GM18526 (cell line): ENCODE results near the gene OSBPL5.

Experiments
- POLR2A ChIP-seq: IDR thresholded peaks from 3 replicates; pipeline ENCODE4 v1.6.1; 2011; ENCODE audit not compliant: insufficient read length; ENCODE audit errors: extremely low read depth

OSBPL5 gene

DNA sequence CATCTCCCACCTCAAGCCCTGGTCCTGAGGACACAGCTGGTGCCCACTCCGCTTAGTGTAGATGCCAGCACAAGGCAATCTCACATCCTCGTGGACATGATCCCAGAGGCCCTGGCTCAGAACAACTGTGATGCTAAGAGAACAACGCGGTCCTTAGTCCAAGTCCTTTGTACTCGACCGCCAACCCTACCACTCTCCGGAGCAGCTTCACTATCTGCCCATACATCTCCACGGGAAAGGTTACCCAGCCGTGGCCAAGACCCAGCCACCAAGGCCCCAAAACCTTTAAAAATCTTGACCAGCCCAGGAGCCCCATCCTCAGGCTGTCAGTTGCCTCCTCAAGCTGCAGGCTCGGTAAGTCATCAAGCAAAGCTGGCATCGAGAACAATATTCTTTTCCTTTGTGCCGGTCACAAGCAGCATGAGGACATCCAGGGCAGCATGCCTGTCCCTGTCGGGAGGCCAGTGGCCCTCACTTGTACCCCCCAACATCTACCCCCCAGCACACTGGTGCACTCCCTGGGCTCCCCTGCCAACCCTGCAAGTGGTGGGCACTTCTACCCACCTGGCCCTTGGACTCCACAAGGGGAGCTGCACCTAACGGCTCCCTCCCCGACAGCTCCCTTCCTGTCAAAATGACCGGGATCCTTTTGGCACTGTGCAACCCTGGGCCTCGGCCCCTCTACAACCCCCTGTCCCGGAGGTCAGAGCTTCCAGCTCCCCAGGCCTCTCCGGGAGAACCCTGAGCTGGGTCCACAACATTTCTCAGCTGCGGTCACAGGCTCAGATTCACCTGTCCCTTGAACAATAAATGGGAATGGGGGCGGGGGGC, 2.5 kb downstream of the OSBPL5 start:
- TF ChIP-seq POLR2A, result no peak

DNA sequence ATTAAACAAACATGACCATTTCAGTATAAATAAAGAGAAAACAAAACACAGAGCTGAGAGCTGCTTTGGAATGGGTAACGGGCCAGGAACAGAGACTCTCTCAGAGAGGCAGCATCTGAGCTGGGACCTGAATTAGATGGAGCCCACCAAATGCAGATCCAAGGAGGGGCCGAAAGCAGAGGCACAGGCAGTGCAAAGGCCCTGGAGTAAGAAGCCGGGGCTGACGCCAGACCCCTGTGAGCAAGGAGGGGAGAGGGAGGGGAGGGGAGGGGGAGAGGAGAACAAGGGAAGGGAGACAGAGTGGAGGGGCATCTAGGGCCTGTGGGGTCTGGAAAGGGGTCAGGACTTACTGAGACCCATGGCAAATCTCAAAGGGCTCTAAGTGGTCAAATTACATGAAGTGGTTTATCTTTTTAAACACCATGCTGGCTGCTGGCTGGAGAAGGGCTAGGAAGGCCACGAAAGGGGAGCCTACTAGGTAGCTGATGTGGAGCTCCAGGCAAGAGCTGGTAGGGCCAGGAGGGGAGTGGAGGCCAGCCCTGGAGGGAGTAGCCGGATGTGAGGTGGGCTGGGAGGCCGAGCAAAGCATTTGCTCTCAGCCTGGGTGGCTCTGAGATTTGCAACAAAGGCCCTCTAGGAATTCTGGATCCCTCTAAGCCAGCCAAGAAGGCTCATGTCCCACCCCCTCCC, 3.2 kb downstream of the OSBPL5 start:
- TF ChIP-seq POLR2A, result no peak

GRCh38 chr11:3161309-3161708, 3.8 kb downstream of the OSBPL5 start:
- TF ChIP-seq POLR2A, result no peak

GRCh38 chr11:3160252-3161031, 4.7 kb downstream of the OSBPL5 start:
- no peak for TF ChIP-seq POLR2A

GRCh38 chr11:3159296-3160190, 5.6 kb downstream of the OSBPL5 start:
- no peak for TF ChIP-seq POLR2A

- no peak for TF ChIP-seq POLR2A
Observed at GRCh38 chr11:3158821-3159220, 6.3 kb downstream of the OSBPL5 start.

DNA sequence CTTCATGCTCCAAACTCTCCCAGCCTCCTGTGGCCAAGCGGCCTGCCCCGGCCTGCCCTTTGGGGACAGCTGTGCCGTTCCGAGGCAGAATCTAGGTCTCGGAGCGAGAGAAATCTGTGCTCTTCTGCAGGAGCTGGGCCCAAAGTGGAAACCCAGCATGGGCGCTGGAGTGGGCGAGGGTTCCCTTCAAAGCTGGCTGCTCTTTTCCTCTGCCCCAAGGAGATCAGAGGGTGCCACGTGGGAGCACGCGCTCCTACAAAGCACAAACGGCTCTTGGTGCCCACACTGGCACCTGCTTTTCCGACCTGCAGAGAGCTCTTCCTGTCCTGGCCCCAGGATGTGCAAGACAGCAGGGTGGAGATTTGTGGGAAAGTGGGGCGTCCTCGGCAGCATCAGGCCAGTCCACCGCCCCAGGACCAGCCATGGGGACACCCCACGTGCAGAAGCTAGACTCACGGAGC, 6.9 kb downstream of the OSBPL5 start:
- no peak for TF ChIP-seq POLR2A

- TF ChIP-seq POLR2A, result no peak
Observed at GRCh38 chr11:3157381-3158130, 7.6 kb downstream of the OSBPL5 start.

GRCh38 chr11:3156661-3157311, 8.3 kb downstream of the OSBPL5 start:
- no peak for TF ChIP-seq POLR2A

DNA sequence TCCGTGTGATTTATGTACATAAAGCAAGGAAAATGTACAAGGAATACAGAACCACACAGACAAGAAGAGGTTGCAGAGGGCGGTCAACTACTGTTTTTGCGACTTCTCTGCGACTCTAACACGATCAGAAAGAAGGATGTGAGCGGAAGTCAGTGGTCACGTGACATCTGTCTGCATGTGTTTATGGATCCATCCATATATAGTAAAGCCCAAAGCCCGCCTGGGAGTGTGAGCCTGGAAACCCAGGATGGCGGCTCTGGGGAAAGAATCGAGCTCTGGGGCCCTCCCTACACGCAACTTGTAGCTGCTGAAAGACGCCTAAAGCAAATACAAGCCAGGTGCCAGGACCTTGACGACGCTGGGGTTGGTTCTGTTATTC, 8.8 kb downstream of the OSBPL5 start:
- TF ChIP-seq POLR2A, result no peak

DNA sequence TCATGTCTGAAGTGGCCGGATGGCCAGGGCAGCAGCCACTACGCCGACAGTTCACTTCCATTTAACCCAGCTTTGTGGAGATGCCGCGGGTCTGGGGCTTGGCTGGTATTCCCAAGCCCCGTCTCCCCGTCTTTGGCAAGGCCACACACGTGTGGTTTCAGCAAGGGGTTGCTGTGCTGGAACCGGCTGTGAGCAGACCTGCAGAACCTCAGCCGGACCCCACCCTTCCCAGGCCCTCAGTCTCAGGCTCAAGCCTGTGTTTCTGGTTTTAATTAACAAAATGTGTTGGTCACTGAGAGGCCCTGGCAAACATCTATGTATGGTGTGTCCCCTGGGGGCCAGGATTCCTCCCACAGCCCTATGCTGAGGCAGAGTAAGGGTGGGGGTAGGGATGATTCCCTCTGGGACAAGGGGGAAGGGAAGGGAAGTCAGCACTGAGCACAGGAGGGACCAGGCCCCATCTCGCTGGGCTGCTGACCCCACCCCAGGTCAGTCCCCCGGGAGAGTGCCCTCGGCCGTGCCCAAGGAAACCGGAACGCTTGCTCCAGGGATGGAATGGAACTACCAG, 9.3 kb downstream of the OSBPL5 start:
- TF ChIP-seq POLR2A, result no peak

- TF ChIP-seq POLR2A, result no peak
Observed at GRCh38 chr11:3155216-3155615, 9.9 kb downstream of the OSBPL5 start.

DNA sequence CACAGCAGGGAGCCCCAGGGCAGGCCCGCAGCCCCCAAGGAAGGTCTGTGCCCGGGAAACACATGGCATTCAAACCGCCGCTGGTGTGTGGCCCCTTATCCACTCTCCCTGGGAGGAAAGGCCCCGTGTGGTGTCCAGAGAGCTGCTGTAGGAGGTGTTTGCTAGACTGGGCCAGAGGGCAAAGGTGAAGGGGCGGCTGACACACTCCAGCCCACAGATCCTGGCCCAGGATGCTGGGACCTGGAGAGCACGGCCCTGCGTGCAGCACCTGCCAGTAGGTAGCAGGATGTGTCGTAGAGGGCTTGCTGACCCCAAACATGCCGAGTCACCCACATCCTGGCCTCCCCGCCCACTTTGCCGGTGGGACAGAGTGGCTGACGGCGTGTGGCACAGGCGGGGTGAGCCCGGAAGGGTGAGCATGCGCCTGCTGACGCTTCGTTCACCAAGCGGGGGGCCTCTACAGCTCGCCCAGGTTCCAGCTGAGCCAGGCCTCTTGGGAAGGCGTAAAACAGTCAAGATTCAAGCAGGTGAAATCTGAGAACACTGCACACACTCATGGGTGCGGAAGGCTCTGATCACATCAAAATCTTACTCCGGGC, 11.0 kb downstream of the OSBPL5 start:
- no peak for TF ChIP-seq POLR2A

DNA sequence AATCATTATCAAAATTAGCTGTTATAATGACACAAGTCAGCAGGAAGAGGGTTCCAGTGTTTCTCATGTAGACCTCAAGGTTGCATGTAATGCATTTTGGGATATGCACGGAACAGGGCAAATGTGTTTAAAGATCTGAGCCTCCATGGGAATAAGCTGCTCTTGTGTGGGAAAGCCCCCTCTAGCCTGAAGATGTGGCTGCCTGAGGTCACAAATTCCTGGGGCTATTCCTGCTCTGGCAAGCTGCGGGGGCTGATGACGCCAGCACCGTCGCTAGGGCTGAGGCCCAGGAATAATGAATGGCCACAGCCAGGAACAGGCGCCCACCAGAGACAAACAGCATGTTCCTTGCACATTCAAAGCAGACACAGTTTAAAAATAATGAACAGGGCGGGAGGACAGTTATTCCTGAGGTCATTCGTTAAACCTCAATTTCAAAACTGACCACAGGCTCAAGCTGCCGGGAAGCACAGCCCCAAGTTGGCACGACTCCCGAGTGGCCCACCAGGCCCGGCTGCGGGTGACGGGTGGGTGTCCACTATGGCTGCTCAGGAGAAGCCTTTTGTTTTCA, 11.7 kb downstream of the OSBPL5 start:
- TF ChIP-seq POLR2A, result no peak
